ENCODE data around the gene ADGRB3.

DNA sequence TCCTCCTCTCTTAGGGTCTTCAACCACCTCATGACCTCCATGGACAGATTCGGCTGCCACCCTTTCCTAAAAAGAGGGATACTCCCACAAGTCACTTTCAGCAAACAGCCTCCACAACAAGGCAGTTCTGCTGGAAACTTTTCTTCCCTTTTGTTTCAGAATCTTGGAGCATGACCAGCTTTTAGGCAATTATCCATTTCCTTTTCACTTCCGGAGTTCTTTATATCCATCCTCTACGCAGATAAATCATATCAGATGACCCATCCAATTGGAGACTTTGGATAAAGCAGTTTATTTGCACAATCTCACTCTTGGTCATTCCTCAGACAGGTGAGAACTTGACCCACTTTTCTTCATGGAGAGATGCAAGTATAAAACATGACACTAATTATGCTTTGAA lies 763.2 kb downstream of the ADGRB3 start:
- TF ChIP-seq, protein P1, sequence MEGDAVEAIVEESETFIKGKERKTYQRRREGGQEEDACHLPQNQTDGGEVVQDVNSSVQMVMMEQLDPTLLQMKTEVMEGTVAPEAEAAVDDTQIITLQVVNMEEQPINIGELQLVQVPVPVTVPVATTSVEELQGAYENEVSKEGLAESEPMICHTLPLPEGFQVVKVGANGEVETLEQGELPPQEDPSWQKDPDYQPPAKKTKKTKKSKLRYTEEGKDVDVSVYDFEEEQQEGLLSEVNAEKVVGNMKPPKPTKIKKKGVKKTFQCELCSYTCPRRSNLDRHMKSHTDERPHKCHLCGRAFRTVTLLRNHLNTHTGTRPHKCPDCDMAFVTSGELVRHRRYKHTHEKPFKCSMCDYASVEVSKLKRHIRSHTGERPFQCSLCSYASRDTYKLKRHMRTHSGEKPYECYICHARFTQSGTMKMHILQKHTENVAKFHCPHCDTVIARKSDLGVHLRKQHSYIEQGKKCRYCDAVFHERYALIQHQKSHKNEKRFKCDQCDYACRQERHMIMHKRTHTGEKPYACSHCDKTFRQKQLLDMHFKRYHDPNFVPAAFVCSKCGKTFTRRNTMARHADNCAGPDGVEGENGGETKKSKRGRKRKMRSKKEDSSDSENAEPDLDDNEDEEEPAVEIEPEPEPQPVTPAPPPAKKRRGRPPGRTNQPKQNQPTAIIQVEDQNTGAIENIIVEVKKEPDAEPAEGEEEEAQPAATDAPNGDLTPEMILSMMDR (IDR thresholded peaks at IDR 0.05; ENCODE audit: low read length) = no peak
- TF ChIP-seq EZH2phosphoT487 (IDR thresholded peaks at IDR 0.05; ENCODE audit: low read length) = no peak
